Endothelial cell (in vitro differentiated cells): ENCODE measurements around the gene TP53I13. TPM values are rescaled to one million over a fixed set of nuclear protein-coding genes. Genes with fewer than 3 reads are reported as not detected.
A peak's percentile ranks its signal among the peaks of the same experiment; 100 is the strongest.

Source experiments
- DNase-seq: peaks from one replicate; pipeline ENCODE4 v3.0.0; 2021; ENCODE audit warnings: low spot score
- H3K27ac Mint-ChIP-seq: one replicate; pipeline ENCODE4 v1.8.0; 2021; ENCODE audit warnings: mixed read lengths, inconsistent platforms; ENCODE audit not compliant: unreplicated experiment
- H3K27me3 Mint-ChIP-seq: one replicate; pipeline ENCODE4 v1.8.0; 2021; ENCODE audit warnings: mild to moderate bottlenecking, moderate library complexity, mixed read lengths, inconsistent platforms; ENCODE audit not compliant: unreplicated experiment
- H3K36me3 Mint-ChIP-seq: one replicate; pipeline ENCODE4 v1.8.0; 2021; ENCODE audit warnings: mild to moderate bottlenecking, low read depth, mixed read lengths, inconsistent platforms; ENCODE audit not compliant: unreplicated experiment
- H3K4me1 Mint-ChIP-seq: one replicate; pipeline ENCODE4 v1.8.0; 2021; ENCODE audit warnings: mild to moderate bottlenecking, mixed read lengths, inconsistent platforms; ENCODE audit not compliant: unreplicated experiment
- H3K4me3 Mint-ChIP-seq: one replicate; pipeline ENCODE4 v1.8.0; 2021; ENCODE audit warnings: mild to moderate bottlenecking, mixed read lengths, inconsistent platforms; ENCODE audit not compliant: unreplicated experiment
- H3K9me3 Mint-ChIP-seq: one replicate; pipeline ENCODE4 v1.8.0; 2021; ENCODE audit warnings: mixed read lengths, inconsistent platforms; ENCODE audit not compliant: unreplicated experiment
- CTCF ChIP-seq: fragments of 200-600 bp; sonication (generic); IDR thresholded peaks from one replicate; pipeline ENCODE4 v1.5.0; 2021; ENCODE audit warnings: antibody characterized with exemption; ENCODE audit not compliant: unreplicated experiment
- total RNA-seq: library from RNA; stranded (reverse); fragmentation: NEBNext Ultra II Directional; extraction: Animal tissue kit (Norgen Biotek cat#: 25700); gene quantifications from one replicate; pipeline ENCODE4 v1.2.1, GENCODE V29; 2021; ENCODE audit not compliant: unreplicated experiment

TP53I13 gene
- total RNA-seq, 1 donor from 2014 or later = 15.7 TPM

- H3K27me3 Mint-ChIP-seq = peaks cover 4% of the 10 kb centered on the region
- DNase-seq = no peak
- no peak for TF ChIP-seq CTCF
- no peak overlapping the region for H3K4me3 Mint-ChIP-seq
- no peak overlapping the region for H3K27ac Mint-ChIP-seq
- peaks cover 4% of the 10 kb centered on the region for H3K4me1 Mint-ChIP-seq
- H3K9me3 Mint-ChIP-seq = no peaks in the 10 kb centered on the region
- H3K36me3 Mint-ChIP-seq = peaks cover 10% of the 10 kb centered on the region
These were observed 24.4 kb upstream of the TP53I13 start for GRCh38 chr17:29544066-29544465.

GRCh38 chr17:29546085-29546484, 22.4 kb upstream of the TP53I13 start:
- Mint-ChIP-seq H3K36me3 (peaks cover 10% of the 10 kb centered on the region), H3K27ac (peak overlapping the region; percentile 30), H3K9me3 (no peaks in the 10 kb centered on the region), H3K4me3 (no peak overlapping the region), H3K4me1 (peaks cover 4% of the 10 kb centered on the region), H3K27me3 (peaks cover 4% of the 10 kb centered on the region)
- no peak for TF ChIP-seq CTCF
- no peak for DNase-seq

- Mint-ChIP-seq H3K4me3 (no peak overlapping the region), H3K27me3 (peaks cover 4% of the 10 kb centered on the region), H3K4me1 (peaks cover 4% of the 10 kb centered on the region), H3K36me3 (peaks cover 10% of the 10 kb centered on the region), H3K27ac (peak overlapping the region; percentile 76), H3K9me3 (no peaks in the 10 kb centered on the region)
- no peak for TF ChIP-seq CTCF
- DNase-seq = no peak
These were observed 21.7 kb upstream of the TP53I13 start for GRCh38 chr17:29546830-29547229.

- no peak for DNase-seq
- no peak overlapping the region for H3K4me3 Mint-ChIP-seq
- H3K4me1 Mint-ChIP-seq = peaks cover 4% of the 10 kb centered on the region
- no peak overlapping the region for H3K27ac Mint-ChIP-seq
- no peaks in the 10 kb centered on the region for H3K36me3 Mint-ChIP-seq
- peaks cover 4% of the 10 kb centered on the region for H3K27me3 Mint-ChIP-seq
- no peak for TF ChIP-seq CTCF
- H3K9me3 Mint-ChIP-seq = no peaks in the 10 kb centered on the region
These were observed 19.2 kb upstream of the TP53I13 start for GRCh38 chr17:29549177-29549923.

GRCh38 chr17:29555840-29556239, 12.7 kb upstream of the TP53I13 start:
- no peak overlapping the region for H3K27ac Mint-ChIP-seq
- no peaks in the 10 kb centered on the region for H3K4me1 Mint-ChIP-seq
- H3K36me3 Mint-ChIP-seq = no peaks in the 10 kb centered on the region

More at GRCh38 chr17:29555840-29556239, 12.7 kb upstream of the TP53I13 start:
- Mint-ChIP-seq H3K4me3 (no peak overlapping the region), H3K9me3 (no peaks in the 10 kb centered on the region), H3K27me3 (peaks cover 3% of the 10 kb centered on the region)
- TF ChIP-seq CTCF = no peak
- no peak for DNase-seq
